Heart right ventricle (tissue), 16 donors: ENCODE results near the gene TAP2. TPM values are rescaled to one million over a fixed set of nuclear protein-coding genes. Genes with fewer than 3 reads are reported as not detected.
A peak's percentile ranks its signal among the peaks of the same experiment; 100 is the strongest.

Source experiments
- ATAC-seq, 8 donors: fragments of 200-7000 bp; cut with Tn5 transposase; one replicate each; pipeline ENCODE4 v1.9.1; 2020; ENCODE audit warnings: mild to moderate bottlenecking in 8 of 8, moderate library complexity in 8 of 8, moderate number of reproducible peaks in 1 of 8
- DNase-seq, 2 donors: peaks; one replicate each; pipeline ENCODE4 v3.0.0-alpha.2; 2020
- H3K27ac ChIP-seq, 10 donors: fragments of 200-600 bp; sonication (generic) in 2 of 10; one replicate each; pipeline versions ENCODE4 v1.5.0 to v1.8.0; 2020 to 2022; ENCODE audit warnings: mild to moderate bottlenecking in 3 of 10
- H3K27me3 ChIP-seq, 7 donors: fragments of 200-600 bp; one replicate each; pipeline ENCODE4 v1.8.0; 2021 to 2022; ENCODE audit warnings: mild to moderate bottlenecking in 2 of 7
- H3K36me3 ChIP-seq, 9 donors: fragments of 200-600 bp; sonication (generic) in 1 of 9; one replicate each; pipeline versions ENCODE4 v1.5.0 to v1.8.0; 2020 to 2022; ENCODE audit warnings: mild to moderate bottlenecking in 2 of 9
- H3K4me1 ChIP-seq, 9 donors: fragments of 200-600 bp; sonication (generic) in 1 of 9; one replicate each; pipeline versions ENCODE4 v1.5.0 to v1.8.0; 2020 to 2022; ENCODE audit warnings: mild to moderate bottlenecking in 4 of 9
- H3K4me3 ChIP-seq, 10 donors: fragments of 200-600 bp; sonication (generic) in 2 of 10; one replicate each; pipeline versions ENCODE4 v1.5.0 to v1.8.0; 2020 to 2022; ENCODE audit warnings: mild to moderate bottlenecking in 7 of 10, moderate library complexity in 2 of 10
- H3K9me3 ChIP-seq, 11 donors: fragments of 200-600 bp in 10 of 11; sonication (generic) in 2 of 11; one replicate each; pipeline versions ENCODE4 v1.5.0 to v1.8.0; 2013 to 2022; ENCODE audit warnings: mild to moderate bottlenecking in 2 of 11, control low read depth in 1 of 11, moderate library complexity in 1 of 11
- CTCF ChIP-seq, 9 donors: fragments of 200-600 bp; sonication (generic) in 2 of 9; IDR thresholded peaks; one replicate each; pipeline versions ENCODE4 v1.5.0 to v1.8.0; 2021 to 2022; ENCODE audit warnings: antibody characterized with exemption in 9 of 9, mild to moderate bottlenecking in 5 of 9, moderate library complexity in 1 of 9
- WGBS, 2 donors: extraction: QIAGEN DNeasy Blood & Tissue Kit; methylation state at CpG; one replicate each; pipeline ENCODE4 v1.1.7; 2013; ENCODE audit warnings: inconsistent platforms in 1 of 2; 5-methylcytosine and 5-hydroxymethylcytosine counted together
- intact Hi-C, 10 donors: fragments of 100-400 bp; cut with DNase I; formaldehyde crosslinking; loops; one replicate each; pipeline versions ENCODE4 v1.11.1 to v1.14.2; 2022
- polyA plus RNA-seq, 2 donors: library from polyadenylated mRNA; stranded (reverse); fragments of 200-250 nt; gene quantifications; one replicate each; pipeline ENCODE4 v1.2.3, GENCODE V29; 2013
- total RNA-seq, 10 donors: library from RNA; stranded (reverse); fragmentation: NEBNext Ultra II Directional in 3 of 10; extraction: Animal tissue kit (Norgen Biotek cat#: 25700) in 3 of 10; gene quantifications; one replicate each; pipeline versions ENCODE4 v1.2.1 to v1.2.4, GENCODE V29; 2021 to 2023
- donor health status: Arrhythmogenic right ventricular cardiomyopathy.
- donor health status: ischemic (EF 13 %, LVEDD 7.1; RV severe dilation, severe dysfunction).
- donor health status: healthy with polysubstance abuse.
- donor health status: DM: no; HTN: yes; CAD: no.
- donor health status: DM: no; HTN: no; CAD: no.
- donor health status: ischemic (EF 25% LVEDD 6.9; RV normal size, moderate dysfunction).
- donor health status: ischemic (EF 25% LVEDD 5.7; RV mildly dilated, moderate dysfunction).
- donor health status: healthy.
- donor health status: DM: yes; HTN: yes; CAD: no.
- donor health status: Ischemic cardiomyopathy.
- donor health status: ischemic (EF 35%, LVEDD 5.7; RV mildly dilated, moderate dysfunction).
- donor health status: nonischemic (EF 11% LVEDD 7.7; RV severe dilation, severe dysfunction).
- donor health status: DM: yes; HTN: yes; CAD: no.
- donor health status: PGD.
- donor health status: ischemic (EF 29% LVEDD 5.4; RV normal size, mild dysfunction).
- donor health status: nonischemic (EF 23%, LVEDD 6.1; RV moderate dilation, normal function).

TAP2 gene
- total and polyA plus RNA-seq, 12 donors = 8.8 to 92.1 (median 13.5) TPM

GRCh38 chr6:32852018-32852843, 13.7 kb upstream of the TAP2 start:
- Histone ChIP-seq H3K27me3 (no peaks in the 10 kb centered on the region), H3K27ac (peak overlapping the region; percentile 95 to 99 (median 98)), H3K4me1 (peaks cover 0 to 79% (median 36%) of the 10 kb centered on the region in 9 donors), H3K9me3 (no peaks in the 10 kb centered on the region), H3K4me3 (peak overlapping the region; percentile 67 to 99 (median 92)), H3K36me3 (peaks cover 0 to 62% (median 31%) of the 10 kb centered on the region in 9 donors)
- TF ChIP-seq CTCF (IDR thresholded peaks at IDR 0.05) = no peak
- intact Hi-C loops = loop anchor here in 4 of 10 donors (1.0 to 2.0 kb wide), 2 partner anchors 8 to 13 kb away; partner anchors contain the start of genes TAP2 (in 3 of the 4) and PSMB8 (in 1 of the 4)
- DNase-seq (peak in 1 of 2 donors; percentile 52), ATAC-seq (peak in 2 of 8 donors; percentile 6 to 7)
- WGBS, 2 donors = 42 to 53% methylated on average over 23 of the region's 23 CpGs

GRCh38 chr6:32851025-32851424, 12.5 kb upstream of the TAP2 start:
- Histone ChIP-seq H3K27ac (peak overlapping the region in 3 of 10 donors; percentile 95 to 99 (median 98)), H3K4me3 (peak overlapping the region in 1 of 10 donors; percentile 95), H3K4me1 (peaks cover 0 to 80% (median 45%) of the 10 kb centered on the region in 9 donors), H3K36me3 (peaks cover 0 to 62% (median 43%) of the 10 kb centered on the region in 9 donors), H3K27me3 (no peaks in the 10 kb centered on the region), H3K9me3 (no peaks in the 10 kb centered on the region)
- no peak for ATAC-seq
- WGBS, 2 donors = 88 to 92% methylated on average over 4 of the region's 4 CpGs
- intact Hi-C loops = no loop called here
- no peak for DNase-seq
- TF ChIP-seq CTCF (IDR thresholded peaks at IDR 0.05) = no peak

DNA sequence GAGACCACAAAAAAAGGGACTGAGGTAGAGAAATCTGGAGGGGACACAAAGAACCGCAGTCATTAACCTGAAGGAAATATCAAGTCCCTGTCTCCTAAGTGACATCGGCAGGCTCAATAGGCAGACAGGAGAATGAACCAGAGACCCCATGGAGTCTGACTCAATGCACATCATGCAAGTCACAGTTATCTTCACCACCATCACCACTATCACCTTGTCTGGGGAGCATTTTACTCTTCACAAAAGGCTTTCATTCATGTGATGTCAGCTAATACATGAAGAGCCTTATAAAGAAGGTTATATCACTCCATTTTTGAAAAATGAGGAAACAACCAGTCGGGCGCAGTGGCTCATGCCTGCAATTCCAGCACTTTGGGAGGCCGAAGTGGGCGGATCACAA, 10.6 kb upstream of the TAP2 start:
- ATAC-seq (no peak), DNase-seq (no peak)
- WGBS, 2 donors = 78 to 79% methylated on average over 6 of the region's 6 CpGs
- Histone ChIP-seq H3K4me1 (peaks cover 5 to 79% (median 37%) of the 10 kb centered on the region in 9 donors), H3K36me3 (peaks cover 0 to 75% (median 49%) of the 10 kb centered on the region in 9 donors), H3K27ac (peak overlapping the region in 1 of 10 donors; percentile 31), H3K9me3 (no peaks in the 10 kb centered on the region), H3K4me3 (no peak overlapping the region), H3K27me3 (no peaks in the 10 kb centered on the region)
- intact Hi-C loops = no loop called here
- no peak for TF ChIP-seq CTCF (IDR thresholded peaks at IDR 0.05)

GRCh38 chr6:32847795-32848194, 9.3 kb upstream of the TAP2 start:
- no peak for DNase-seq
- intact Hi-C loops = no loop called here
- H3K27me3 ChIP-seq = no peaks in the 10 kb centered on the region
- 89 to 91% methylated on average over 8 of the region's 8 CpGs for WGBS, 2 donors
- TF ChIP-seq CTCF (IDR thresholded peaks at IDR 0.05) = no peak
- H3K36me3 ChIP-seq = peaks cover 0 to 75% (median 49%) of the 10 kb centered on the region in 9 donors
- peaks cover 5 to 86% (median 40%) of the 10 kb centered on the region in 9 donors for H3K4me1 ChIP-seq
- H3K27ac ChIP-seq = peak overlapping the region in 1 of 10 donors; percentile 3
- no peak overlapping the region for H3K4me3 ChIP-seq
- no peaks in the 10 kb centered on the region for H3K9me3 ChIP-seq
- no peak for ATAC-seq
